Thyroid gland (tissue), 4 donors: ENCODE measurements around the gene FEM1C. TPM values are rescaled to one million over a fixed set of nuclear protein-coding genes. Genes with fewer than 3 reads are reported as not detected.

ENCODE experiments used
- DNase-seq, 2 donors: peaks; one replicate each; pipeline ENCODE4 v3.0.0-alpha.2; 2019
- H3K27ac ChIP-seq, 3 donors: fragments of 200-600 bp; sonication (generic); 1 replicate in 2 of 3; 2 replicates in 1 of 3; pipeline ENCODE4 v1.5.1; 2016 to 2019; ENCODE audit warnings: mild to moderate bottlenecking in 1 of 3, moderate library complexity in 1 of 3
- H3K27me3 ChIP-seq: fragments of 200-600 bp; sonication (generic); one replicate; pipeline ENCODE4 v1.5.1; 2019
- H3K36me3 ChIP-seq, 2 donors: fragments of 200-600 bp; sonication (generic); one replicate each; pipeline ENCODE4 v1.5.1; 2016 to 2019
- H3K4me1 ChIP-seq, 2 donors: fragments of 200-600 bp; sonication (generic); one replicate each; pipeline ENCODE4 v1.5.1; 2017 to 2019
- H3K4me3 ChIP-seq, 3 donors: fragments of 200-600 bp; sonication (generic); replicated peaks in 1 of 3; 1 replicate in 2 of 3; 2 replicates in 1 of 3; pipeline ENCODE4 v1.5.1; 2016; ENCODE audit warnings: mild to moderate bottlenecking in 1 of 3
- H3K9me3 ChIP-seq: fragments of 200-600 bp; sonication (generic); one replicate; pipeline ENCODE4 v1.5.1; 2017
- POLR2A ChIP-seq, 2 donors: fragments of 450-650 bp; IDR thresholded peaks; one replicate each; pipeline ENCODE4 v1.6.1; 2017; ENCODE audit warnings: antibody characterized with exemption in 2 of 2, mild to moderate bottlenecking in 2 of 2, moderate library complexity in 1 of 2
- WGBS, 2 donors: methylation state at CpG; one replicate each; pipeline ENCODE4 v1.1.5; 2017; 5-methylcytosine and 5-hydroxymethylcytosine counted together
- intact Hi-C: fragments of 100-400 bp; cut with DNase I; formaldehyde crosslinking; loops from one replicate; pipeline ENCODE4 v1.15.1; 2023
- total RNA-seq, 4 donors: library from RNA; depleted of rRNA; stranded (reverse); fragments of >200 nt; gene quantifications; one replicate each; pipeline ENCODE4 v1.2.3, GENCODE V29; 2016
- TF ChIP-seq, protein P1 (sequence below), 6 experiments: fragments of 200-600 bp in 3 of 6; fragments of 450-650 bp in 3 of 6; sonication (generic) in 3 of 6; IDR thresholded peaks; one replicate each; pipeline ENCODE4 v1.5.1; 2016 to 2019; ENCODE audit warnings: antibody characterized with exemption in 6 of 6, mild to moderate bottlenecking in 2 of 6, inconsistent platforms in 1 of 6, moderate library complexity in 1 of 6

FEM1C gene
- total RNA-seq, 4 donors from 2014 or later, result 10.5 to 19.2 (median 14.2) TPM

GRCh38 chr5:115573133-115573532, 28.6 kb upstream of the FEM1C start:
- Histone ChIP-seq H3K27me3 (no peaks in the 10 kb centered on the region), H3K36me3 (no peaks in the 10 kb centered on the region), H3K27ac (no peak overlapping the region), H3K4me1 (no peaks in the 10 kb centered on the region), H3K4me3 (no peak overlapping the region), H3K9me3 (no peaks in the 10 kb centered on the region)
- TF ChIP-seq, protein P1, sequence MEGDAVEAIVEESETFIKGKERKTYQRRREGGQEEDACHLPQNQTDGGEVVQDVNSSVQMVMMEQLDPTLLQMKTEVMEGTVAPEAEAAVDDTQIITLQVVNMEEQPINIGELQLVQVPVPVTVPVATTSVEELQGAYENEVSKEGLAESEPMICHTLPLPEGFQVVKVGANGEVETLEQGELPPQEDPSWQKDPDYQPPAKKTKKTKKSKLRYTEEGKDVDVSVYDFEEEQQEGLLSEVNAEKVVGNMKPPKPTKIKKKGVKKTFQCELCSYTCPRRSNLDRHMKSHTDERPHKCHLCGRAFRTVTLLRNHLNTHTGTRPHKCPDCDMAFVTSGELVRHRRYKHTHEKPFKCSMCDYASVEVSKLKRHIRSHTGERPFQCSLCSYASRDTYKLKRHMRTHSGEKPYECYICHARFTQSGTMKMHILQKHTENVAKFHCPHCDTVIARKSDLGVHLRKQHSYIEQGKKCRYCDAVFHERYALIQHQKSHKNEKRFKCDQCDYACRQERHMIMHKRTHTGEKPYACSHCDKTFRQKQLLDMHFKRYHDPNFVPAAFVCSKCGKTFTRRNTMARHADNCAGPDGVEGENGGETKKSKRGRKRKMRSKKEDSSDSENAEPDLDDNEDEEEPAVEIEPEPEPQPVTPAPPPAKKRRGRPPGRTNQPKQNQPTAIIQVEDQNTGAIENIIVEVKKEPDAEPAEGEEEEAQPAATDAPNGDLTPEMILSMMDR (IDR thresholded peaks at IDR 0.05), result no peak
- no peak for TF ChIP-seq POLR2A (IDR thresholded peaks at IDR 0.05)
- intact Hi-C loops, result no loop called here
- no peak for DNase-seq
- WGBS, 2 donors, result 93 to 95% methylated on average over 2 of the region's 2 CpGs

- peak; percentile 10 to 24 for DNase-seq
- H3K36me3 ChIP-seq, result no peaks in the 10 kb centered on the region
- H3K27me3 ChIP-seq, result no peaks in the 10 kb centered on the region
- no peak overlapping the region for H3K4me3 ChIP-seq
- intact Hi-C loops, result no loop called here
- no peaks in the 10 kb centered on the region for H3K9me3 ChIP-seq
- no peak overlapping the region for H3K27ac ChIP-seq
- TF ChIP-seq, protein P1 (IDR thresholded peaks at IDR 0.05), result no peak
- TF ChIP-seq POLR2A (IDR thresholded peaks at IDR 0.05), result no peak
- H3K4me1 ChIP-seq, result no peaks in the 10 kb centered on the region
- WGBS, 2 donors, result 52 to 66% methylated on average over 5 of the region's 5 CpGs
Observed at GRCh38 chr5:115571441-115571878, 26.9 kb upstream of the FEM1C start.

GRCh38 chr5:115568668-115569067, 24.1 kb upstream of the FEM1C start:
- intact Hi-C loops, result no loop called here
- no peak for DNase-seq

DNA sequence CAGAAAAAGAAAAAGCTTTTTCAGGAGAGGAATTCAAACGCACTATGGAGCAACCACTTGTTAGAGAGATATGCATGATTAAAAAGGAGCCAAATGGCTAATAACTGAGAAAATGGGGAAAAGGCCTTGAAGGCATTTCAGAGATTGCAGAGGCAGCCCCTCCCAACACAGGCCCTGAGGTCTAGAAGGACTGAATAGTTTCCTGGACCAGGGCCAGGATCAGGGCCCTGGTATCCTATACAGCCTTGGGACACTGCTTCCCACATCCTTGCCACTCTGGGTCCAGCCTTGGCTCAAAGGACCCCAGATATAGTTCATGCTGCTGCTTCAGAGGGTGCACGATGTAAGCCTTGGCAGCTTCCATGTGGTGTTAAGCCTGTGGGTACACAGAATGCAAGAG, 20.7 kb upstream of the FEM1C start:
- WGBS, 2 donors, result 86 to 90% methylated on average over 2 of the region's 2 CpGs
- Histone ChIP-seq H3K9me3 (no peaks in the 10 kb centered on the region), H3K4me3 (no peak overlapping the region), H3K4me1 (no peaks in the 10 kb centered on the region), H3K27ac (no peak overlapping the region), H3K27me3 (no peaks in the 10 kb centered on the region), H3K36me3 (no peaks in the 10 kb centered on the region)
- no peak for DNase-seq
- intact Hi-C loops, result no loop called here
- TF ChIP-seq POLR2A (IDR thresholded peaks at IDR 0.05), result no peak
- TF ChIP-seq, protein P1 (IDR thresholded peaks at IDR 0.05), result no peak

More at GRCh38 chr5:115568668-115569067, 24.1 kb upstream of the FEM1C start:
- Histone ChIP-seq H3K4me1 (no peaks in the 10 kb centered on the region), H3K27ac (no peak overlapping the region), H3K9me3 (no peaks in the 10 kb centered on the region), H3K27me3 (no peaks in the 10 kb centered on the region), H3K4me3 (no peak overlapping the region), H3K36me3 (no peaks in the 10 kb centered on the region)
- TF ChIP-seq, protein P1 (IDR thresholded peaks at IDR 0.05), result no peak
- no peak for TF ChIP-seq POLR2A (IDR thresholded peaks at IDR 0.05)
- 92 to 94% methylated on average over 1 of the region's 1 CpG for WGBS, 2 donors

DNA sequence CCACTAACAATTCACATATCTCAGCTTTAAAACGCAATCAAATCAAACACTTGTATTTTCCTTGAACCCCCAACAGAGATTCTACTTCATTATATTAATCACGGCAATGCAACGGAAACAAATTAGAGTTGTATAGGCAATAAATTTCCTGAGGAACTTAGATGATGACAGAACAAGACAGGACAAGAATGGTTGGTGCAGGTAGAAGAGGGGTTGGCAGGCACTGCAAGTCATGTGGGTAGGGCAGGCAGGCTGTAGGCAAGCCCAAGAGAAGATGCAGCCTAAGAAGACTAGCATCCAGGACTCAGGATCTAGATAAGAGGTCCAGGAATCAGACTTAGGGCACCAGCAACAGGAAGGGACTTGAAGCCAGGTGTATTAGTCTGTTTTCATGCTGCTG, 16.6 kb upstream of the FEM1C start:
- H3K27me3 ChIP-seq, result no peaks in the 10 kb centered on the region
- DNase-seq, result no peak
- 89 to 96% methylated on average over 3 of the region's 3 CpGs for WGBS, 2 donors
- H3K4me1 ChIP-seq, result no peaks in the 10 kb centered on the region
- no peaks in the 10 kb centered on the region for H3K9me3 ChIP-seq
- H3K4me3 ChIP-seq, result no peak overlapping the region
- H3K27ac ChIP-seq, result no peak overlapping the region
- H3K36me3 ChIP-seq, result no peaks in the 10 kb centered on the region
- TF ChIP-seq, protein P1 (IDR thresholded peaks at IDR 0.05), result no peak
- no peak for TF ChIP-seq POLR2A (IDR thresholded peaks at IDR 0.05)
- intact Hi-C loops, result no loop called here
